AG20443 (cell line): ENCODE results near the gene ZNF711.
"Not testable (repeated sequence)": the region's sequence is repeated elsewhere in the genome, so short reads cannot be mapped to it uniquely, and the experiment has no call there.

ENCODE experiments used
- DNase-seq: peaks from one replicate; pipeline ENCODE4 v3.0.0; 2012; ENCODE audit warnings: low spot score, mixed read lengths

The ZNF711 gene

GRCh38 chrX:85243761-85244449 lies at the start of gene ZNF711, which contains the start of gene SATL1:
ZNF711 (plus strand) TSS chrX:85243991; CDS start chrX:85247573, 3,582 bp downstream.
SATL1 (minus strand) TSS chrX:85243779; CDS start chrX:85108968, 134,811 bp downstream.
- peak; percentile 6 for DNase-seq

GRCh38 chrX:85196319-85196718 lies 47.5 kb upstream of the ZNF711 start:
- no peak for DNase-seq

- no peak for DNase-seq
Measured at GRCh38 chrX:85203461-85203970, 40.3 kb upstream of the ZNF711 start.

- DNase-seq: no peak
Measured at GRCh38 chrX:85213792-85214530, 29.8 kb upstream of the ZNF711 start.

GRCh38 chrX:85215946-85216345 lies 27.8 kb upstream of the ZNF711 start:
- DNase-seq: no peak

- no peak for DNase-seq
Measured at GRCh38 chrX:85221361-85221760, 22.4 kb upstream of the ZNF711 start.

- no peak for DNase-seq
Measured at GRCh38 chrX:85223359-85223758, 20.4 kb upstream of the ZNF711 start.

GRCh38 chrX:85243155-85243554 lies 636 bp upstream of the ZNF711 start:
- no peak for DNase-seq

- peak; percentile 5 for DNase-seq
Measured at GRCh38 chrX:85244450-85245211, 840 bp downstream of the ZNF711 start.

- DNase-seq: not testable (repeated sequence)
Measured at GRCh38 chrX:85285286-85285685, 41.5 kb downstream of the ZNF711 start.

- DNase-seq: no peak
Measured at GRCh38 chrX:85288992-85289723, 45.4 kb downstream of the ZNF711 start.

- DNase-seq: no peak
Measured at GRCh38 chrX:85303544-85303943, 59.8 kb downstream of the ZNF711 start.

- DNase-seq: no peak
Measured at GRCh38 chrX:85309717-85310116, 65.9 kb downstream of the ZNF711 start.

- not testable (repeated sequence) for DNase-seq
Measured at GRCh38 chrX:85311348-85311747, 67.6 kb downstream of the ZNF711 start.
